ENCODE results near the gene PARD3. TPM values are rescaled to one million over a fixed set of nuclear protein-coding genes. Genes with fewer than 3 reads are reported as not detected.

Gene PARD3
- total and polyA plus RNA-seq, 2 donors (not counting 3 experiments of a cell fraction or from before 2014, with no cell fraction given) = 7.3 to 24.1 TPM

DNA sequence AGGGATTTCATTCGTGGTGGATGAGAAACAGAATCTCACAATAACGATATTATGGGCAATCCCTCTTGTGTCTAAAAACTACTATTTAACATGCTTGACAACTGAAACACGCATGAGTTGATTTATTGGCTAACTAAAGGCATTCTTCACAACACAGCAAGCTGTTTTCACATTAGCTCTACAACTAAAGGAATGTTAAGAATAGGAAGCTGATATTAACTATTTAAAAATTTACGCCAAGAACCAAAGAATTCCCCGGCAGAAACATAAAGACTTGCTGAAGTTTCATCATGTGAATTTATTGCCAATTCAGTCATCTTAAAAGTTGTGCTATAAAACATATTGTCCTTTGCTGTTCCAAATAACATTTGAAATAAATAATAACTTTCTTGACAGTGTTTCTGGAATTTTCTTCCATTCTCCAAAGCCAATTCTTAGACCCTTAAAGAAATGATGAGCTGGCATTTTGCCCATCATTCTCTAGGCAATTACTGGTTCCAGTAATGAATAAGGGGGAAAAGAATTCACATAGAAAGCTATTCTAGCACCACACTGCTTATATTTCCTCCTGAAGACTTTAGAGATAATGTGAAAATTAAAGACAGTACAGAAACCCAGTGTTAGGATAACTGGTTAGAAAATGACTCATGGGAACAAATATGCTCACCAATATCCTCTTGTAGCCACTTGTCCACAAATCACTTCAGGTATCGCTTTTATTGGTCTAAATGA lies 233.1 kb downstream of the PARD3 start:
- FAIRE-seq (peak; percentile 79), DNase-seq (ENCODE audit: low read depth, low spot score) (peak; percentile 68)
- H3K4me2 ChIP-seq (ENCODE audit: insufficient read depth, low read length) = peak overlapping the region; percentile 31
- H3K79me2 ChIP-seq (ENCODE audit: control insufficient read depth, insufficient read depth, low read length) = no peaks in the 10 kb centered on the region
- H2AFZ ChIP-seq (ENCODE audit: low read depth, low read length) = no peak overlapping the region
- ChIA-PET POLR2A (no interaction called here), CTCF (interaction anchor here (0.7 to 1.3 kb wide), 13 partner anchors 8 to 151 kb away, joined by 3 to 5 read pairs (median 3); no protein-coding TSS in a partner anchor)
- no peak overlapping the region for H3K4me3 ChIP-seq (replicated peaks in 1 of 3; ENCODE audit: insufficient read depth in 1 of 3, low read depth in 1 of 3, low read length in 3 of 3)
- dilution Hi-C loops (cut with MboI; ENCODE audit: extremely low pct_ligation_motif_present, low sequenced_read_pairs) (no loop called here), intact Hi-C loops (cut with micrococcal nuclease) (loop anchor here (5.0 kb wide), 2 partner anchors 50 to 1250 kb away; partner anchors contain the start of gene NRP1)
- no peaks in the 10 kb centered on the region for H3K9me3 ChIP-seq (replicated peaks; ENCODE audit: control insufficient read depth, insufficient read depth, low read length)
- TF ChIP-seq JUN (IDR thresholded peaks at IDR 0.05; ENCODE audit: borderline replicate concordance, insufficient read depth, insufficient read length, low read depth) (no peak), FOS (IDR thresholded peaks at IDR 0.05; ENCODE audit: borderline replicate concordance, insufficient read depth, low read length) (peak; percentile 60)
- H3K36me3 ChIP-seq (ENCODE audit: control insufficient read depth in 2 of 2, extremely low read depth in 1 of 2, insufficient read depth in 2 of 2, low read length in 2 of 2) = no peaks in the 10 kb centered on the region
- no peaks in the 10 kb centered on the region for H3K27me3 ChIP-seq (ENCODE audit: control insufficient read depth in 2 of 2, insufficient read depth in 2 of 2, low read length in 2 of 2)
- H3K9ac ChIP-seq (replicated peaks; ENCODE audit: extremely low read depth, insufficient read depth, low read length) = peak overlapping the region; percentile 27
- H3K4me1 ChIP-seq (ENCODE audit: control insufficient read depth, extremely low read depth, insufficient read depth, low read length) = peaks cover 32% of the 10 kb centered on the region
- no peaks in the 10 kb centered on the region for H3K9me1 ChIP-seq (replicated peaks; ENCODE audit: control insufficient read depth, extremely low read depth, insufficient read depth, low read length)
- BruUV-seq (replicated peaks) = no TSS peak
- peak overlapping the region; percentile 78 for H3K27ac ChIP-seq (ENCODE audit: insufficient read depth, low read depth, low read length)
- H4K20me1 ChIP-seq (replicated peaks; ENCODE audit: control insufficient read depth, extremely low read depth, insufficient read depth, low read length) = no peaks in the 10 kb centered on the region

DNA sequence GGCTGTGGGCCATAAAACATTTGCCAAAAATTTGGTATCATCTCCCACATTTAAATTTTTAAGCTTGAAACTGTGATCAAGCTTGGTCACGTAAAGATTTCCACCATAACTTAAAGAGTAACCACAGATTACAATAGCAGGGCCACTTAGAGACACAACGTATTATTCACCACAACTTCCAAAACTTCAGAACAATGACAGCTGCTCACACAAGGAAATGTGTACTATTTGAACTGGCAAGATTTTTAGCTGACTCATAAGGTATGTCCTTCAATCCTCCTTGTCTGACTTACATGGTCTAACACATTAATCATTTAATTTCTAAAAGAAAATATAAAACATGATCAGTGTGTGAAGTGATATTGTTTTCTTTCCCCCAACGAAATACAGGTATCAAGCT lies 234.5 kb downstream of the PARD3 start:
- dilution Hi-C loops (cut with MboI; ENCODE audit: extremely low pct_ligation_motif_present, low sequenced_read_pairs) (no loop called here), intact Hi-C loops (cut with micrococcal nuclease) (loop anchor here (1.0 to 5.0 kb wide), 3 partner anchors 52 to 1248 kb away; partner anchors contain the start of gene NRP1)
- Histone ChIP-seq H4K20me1 (replicated peaks; ENCODE audit: control insufficient read depth, extremely low read depth, insufficient read depth, low read length) (no peaks in the 10 kb centered on the region), H3K4me3 (replicated peaks in 1 of 3; ENCODE audit: insufficient read depth in 1 of 3, low read depth in 1 of 3, low read length in 3 of 3) (no peak overlapping the region), H3K4me1 (ENCODE audit: control insufficient read depth, extremely low read depth, insufficient read depth, low read length) (peaks cover 32% of the 10 kb centered on the region), H3K36me3 (ENCODE audit: control insufficient read depth in 2 of 2, extremely low read depth in 1 of 2, insufficient read depth in 2 of 2, low read length in 2 of 2) (no peaks in the 10 kb centered on the region), H3K9me1 (replicated peaks; ENCODE audit: control insufficient read depth, extremely low read depth, insufficient read depth, low read length) (no peaks in the 10 kb centered on the region), H3K27me3 (ENCODE audit: control insufficient read depth in 2 of 2, insufficient read depth in 2 of 2, low read length in 2 of 2) (no peaks in the 10 kb centered on the region), H3K79me2 (ENCODE audit: control insufficient read depth, insufficient read depth, low read length) (no peaks in the 10 kb centered on the region), H3K27ac (ENCODE audit: insufficient read depth, low read depth, low read length) (peak overlapping the region; percentile 72), H3K4me2 (ENCODE audit: insufficient read depth, low read length) (peak overlapping the region; percentile 69), H2AFZ (ENCODE audit: low read depth, low read length) (no peak overlapping the region), H3K9me3 (replicated peaks; ENCODE audit: control insufficient read depth, insufficient read depth, low read length) (no peaks in the 10 kb centered on the region), H3K9ac (replicated peaks; ENCODE audit: extremely low read depth, insufficient read depth, low read length) (peak overlapping the region; percentile 43)
- FAIRE-seq = peak; percentile 88
- DNase-seq (ENCODE audit: low read depth, low spot score) = peak; percentile 93
- POLR2A ChIA-PET = interaction anchor here (0.7 kb wide), 1 partner anchor 108 kb away, joined by 6 read pairs; no protein-coding TSS in a partner anchor
- no TSS peak for BruUV-seq (replicated peaks)
- TF ChIP-seq JUN (IDR thresholded peaks at IDR 0.05; ENCODE audit: borderline replicate concordance, insufficient read depth, insufficient read length, low read depth) (peak; percentile 75), FOS (IDR thresholded peaks at IDR 0.05; ENCODE audit: borderline replicate concordance, insufficient read depth, low read length) (peak; percentile 78), POLR2AphosphoS5 (IDR thresholded peaks at IDR 0.05; ENCODE audit: insufficient read depth, low read depth, low read length) (peak; percentile 44), POLR2A (IDR thresholded peaks at IDR 0.05; ENCODE audit: low read depth, low read length) (no peak), MYC (IDR thresholded peaks at IDR 0.05; ENCODE audit: low read depth, low read length) (no peak), CTCF (IDR thresholded peaks at IDR 0.05; ENCODE audit: extremely low read depth in 1 of 2, insufficient read depth in 1 of 2, low read depth in 1 of 2, low read length in 2 of 2) (no peak), EZH2 (IDR thresholded peaks at IDR 0.05; ENCODE audit: borderline replicate concordance, low read depth, low read length, severe bottlenecking) (no peak), GATA2 (IDR thresholded peaks at IDR 0.05; ENCODE audit: insufficient read depth, insufficient read length, low read depth, low read length) (no peak)
- TF ChIP-seq, protein P1, sequence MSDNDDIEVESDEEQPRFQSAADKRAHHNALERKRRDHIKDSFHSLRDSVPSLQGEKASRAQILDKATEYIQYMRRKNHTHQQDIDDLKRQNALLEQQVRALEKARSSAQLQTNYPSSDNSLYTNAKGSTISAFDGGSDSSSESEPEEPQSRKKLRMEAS (IDR thresholded peaks at IDR 0.05; ENCODE audit: insufficient read depth, insufficient read length) = no peak
- CTCF ChIA-PET = interaction anchor here (0.9 to 1.7 kb wide), 6 partner anchors 21 to 84 kb away, joined by 3 to 9 read pairs (median 5); no protein-coding TSS in a partner anchor
